Prostate gland (tissue), 2 donors: Measurements from ENCODE around the gene LITAFD.

Experiments used
- POLR2A ChIP-seq: fragments of 450-650 bp; IDR thresholded peaks from one replicate; pipeline ENCODE4 v1.6.1; 2016; ENCODE audit warnings: antibody characterized with exemption, mild to moderate bottlenecking
- POLR2AphosphoS5 ChIP-seq: sonication (generic); formaldehyde crosslinking; IDR thresholded peaks from one replicate; pipeline ENCODE4 v1.6.1; 2017; ENCODE audit warnings: antibody characterized with exemption
- TF ChIP-seq, protein P1 (sequence below), 4 experiments: fragments of 200-600 bp in 2 of 4; fragments of 450-650 bp in 2 of 4; sonication (generic) in 2 of 4; IDR thresholded peaks; 1 replicate in 3 of 4; 2 replicates in 1 of 4; pipeline ENCODE4 v1.5.1; 2016 to 2019; ENCODE audit warnings: antibody characterized with exemption in 4 of 4, mild to moderate bottlenecking in 2 of 4, moderate library complexity in 2 of 4

GRCh38 chr16:8847623-8848022 is 34.5 kb upstream of the LITAFD start:
- TF ChIP-seq, protein P1, sequence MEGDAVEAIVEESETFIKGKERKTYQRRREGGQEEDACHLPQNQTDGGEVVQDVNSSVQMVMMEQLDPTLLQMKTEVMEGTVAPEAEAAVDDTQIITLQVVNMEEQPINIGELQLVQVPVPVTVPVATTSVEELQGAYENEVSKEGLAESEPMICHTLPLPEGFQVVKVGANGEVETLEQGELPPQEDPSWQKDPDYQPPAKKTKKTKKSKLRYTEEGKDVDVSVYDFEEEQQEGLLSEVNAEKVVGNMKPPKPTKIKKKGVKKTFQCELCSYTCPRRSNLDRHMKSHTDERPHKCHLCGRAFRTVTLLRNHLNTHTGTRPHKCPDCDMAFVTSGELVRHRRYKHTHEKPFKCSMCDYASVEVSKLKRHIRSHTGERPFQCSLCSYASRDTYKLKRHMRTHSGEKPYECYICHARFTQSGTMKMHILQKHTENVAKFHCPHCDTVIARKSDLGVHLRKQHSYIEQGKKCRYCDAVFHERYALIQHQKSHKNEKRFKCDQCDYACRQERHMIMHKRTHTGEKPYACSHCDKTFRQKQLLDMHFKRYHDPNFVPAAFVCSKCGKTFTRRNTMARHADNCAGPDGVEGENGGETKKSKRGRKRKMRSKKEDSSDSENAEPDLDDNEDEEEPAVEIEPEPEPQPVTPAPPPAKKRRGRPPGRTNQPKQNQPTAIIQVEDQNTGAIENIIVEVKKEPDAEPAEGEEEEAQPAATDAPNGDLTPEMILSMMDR (IDR thresholded peaks at IDR 0.05), result no peak
- TF ChIP-seq POLR2A, result no peak
- no peak for TF ChIP-seq POLR2AphosphoS5
